Activated T-helper 1 cell treated with anti-CD3 and anti-CD28 coated beads, Interleukin-12 subunit alpha, Interleukin-12 subunit beta, Interleukin-2, Interleukin-4 antibody, amounts not matched to agents 30 ng/mL and 10 ng/mL and 1 ng/mL, durations not matched to agents 14 hours and 24 hours and 36 hours (primary cell): ENCODE measurements around the gene ANXA11. TPM values are rescaled to one million over a fixed set of nuclear protein-coding genes. Genes with fewer than 3 reads are reported as not detected.
"Not testable (repeated sequence)": the region's sequence is repeated elsewhere in the genome, so short reads cannot be mapped to it uniquely, and the experiment has no call there.

Source experiments
- DNase-seq: peaks from one replicate; pipeline ENCODE4 v3.0.0; 2021; ENCODE audit warnings: low spot score
- H3K27ac Mint-ChIP-seq: one replicate; pipeline ENCODE4 v1.8.0; 2021; ENCODE audit warnings: mild to moderate bottlenecking, mixed read lengths
- H3K27me3 Mint-ChIP-seq: one replicate; pipeline ENCODE4 v1.8.0; 2022; ENCODE audit warnings: mild to moderate bottlenecking, moderate library complexity, mixed read lengths; ENCODE audit not compliant: insufficient read depth
- H3K36me3 Mint-ChIP-seq: one replicate; pipeline ENCODE4 v1.8.0; 2021; ENCODE audit warnings: low read depth, mixed read lengths
- H3K4me1 Mint-ChIP-seq: one replicate; pipeline ENCODE4 v1.8.0; 2021; ENCODE audit warnings: low read depth, mixed read lengths
- H3K4me3 Mint-ChIP-seq: one replicate; pipeline ENCODE4 v1.8.0; 2021; ENCODE audit warnings: mild to moderate bottlenecking, moderate library complexity, mixed read lengths
- H3K9me3 Mint-ChIP-seq: one replicate; pipeline ENCODE4 v1.8.0; 2021; ENCODE audit warnings: mixed read lengths
- intact Hi-C: fragments of 100-400 bp; cut with micrococcal nuclease; formaldehyde crosslinking; loops from one replicate; pipeline ENCODE4 v1.15.1; 2024
- total RNA-seq: library from RNA; stranded (reverse); gene quantifications from 2 replicates; pipeline ENCODE4 v1.2.3, GENCODE V29; 2022

Gene ANXA11
- total RNA-seq, 1 donor from 2014 or later, result 216 TPM

GRCh38 chr10:80155696-80156215 is 49.6 kb downstream of the ANXA11 start:
- no peaks in the 10 kb centered on the region for H3K27me3 Mint-ChIP-seq
- H3K36me3 Mint-ChIP-seq, result peaks cover 60% of the 10 kb centered on the region
- H3K4me3 Mint-ChIP-seq, result no peak overlapping the region
- H3K27ac Mint-ChIP-seq, result no peak overlapping the region
- peaks cover 11% of the 10 kb centered on the region for H3K4me1 Mint-ChIP-seq
- intact Hi-C loops, result no loop called here
- no peaks in the 10 kb centered on the region for H3K9me3 Mint-ChIP-seq
- DNase-seq, result no peak

DNA sequence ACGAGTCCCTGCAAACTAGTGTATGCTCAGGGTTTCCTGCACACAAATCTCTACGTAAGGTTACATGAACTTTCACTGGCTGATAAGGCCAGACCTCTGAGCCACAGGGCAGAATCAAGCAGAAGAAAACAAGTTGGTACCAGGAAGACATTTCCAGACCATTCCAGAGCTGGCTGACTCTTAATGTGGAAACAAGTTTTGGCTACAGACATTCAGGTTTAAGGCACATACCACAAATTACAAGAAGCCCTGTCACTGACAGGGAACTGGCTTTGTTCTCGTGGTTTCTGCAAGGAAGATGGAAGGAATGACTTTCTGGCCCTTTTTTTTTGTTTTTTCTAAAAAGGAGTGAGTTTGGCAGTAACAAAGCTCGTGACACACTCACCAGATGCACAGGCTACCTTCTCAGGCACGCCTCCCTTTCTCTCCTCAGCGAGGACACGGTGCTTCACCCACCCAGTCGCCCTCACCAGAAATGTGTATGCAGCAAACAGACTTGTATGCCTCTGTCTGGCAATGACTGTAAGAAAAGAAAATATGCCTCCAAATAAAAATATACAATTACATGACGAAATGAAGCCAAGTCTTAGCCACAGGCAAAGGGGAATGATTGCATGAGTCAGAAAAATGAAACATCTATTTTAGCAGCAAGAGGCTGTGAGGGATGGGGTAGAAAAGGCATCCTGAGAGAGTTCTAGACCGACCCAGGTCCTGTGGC is 50.2 kb downstream of the ANXA11 start:
- no peak for DNase-seq
- Mint-ChIP-seq H3K4me3 (no peak overlapping the region), H3K4me1 (peaks cover 11% of the 10 kb centered on the region), H3K36me3 (peaks cover 62% of the 10 kb centered on the region), H3K9me3 (no peaks in the 10 kb centered on the region), H3K27ac (no peak overlapping the region), H3K27me3 (no peaks in the 10 kb centered on the region)
- intact Hi-C loops, result no loop called here

DNA sequence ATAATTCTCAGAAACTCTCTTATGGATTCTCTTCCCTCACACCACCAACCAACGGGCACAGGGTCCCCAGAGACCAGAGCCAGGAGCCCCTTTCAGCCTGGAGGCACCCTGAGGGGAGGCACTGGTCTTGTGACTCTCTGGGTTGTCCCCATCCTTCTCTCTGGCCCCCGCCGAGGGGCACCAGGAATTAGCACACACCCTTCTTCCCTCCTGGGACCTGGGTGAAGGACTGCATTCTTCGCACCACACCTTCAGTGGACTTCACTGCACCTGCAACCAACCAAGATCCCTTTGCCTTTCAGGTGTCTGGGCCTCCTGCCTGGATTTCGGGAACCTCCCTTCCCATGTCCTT is 50.7 kb downstream of the ANXA11 start:
- Mint-ChIP-seq H3K4me1 (peaks cover 11% of the 10 kb centered on the region), H3K9me3 (no peaks in the 10 kb centered on the region), H3K27me3 (no peaks in the 10 kb centered on the region), H3K4me3 (no peak overlapping the region), H3K27ac (no peak overlapping the region), H3K36me3 (peaks cover 62% of the 10 kb centered on the region)
- intact Hi-C loops, result no loop called here
- DNase-seq, result no peak

DNA sequence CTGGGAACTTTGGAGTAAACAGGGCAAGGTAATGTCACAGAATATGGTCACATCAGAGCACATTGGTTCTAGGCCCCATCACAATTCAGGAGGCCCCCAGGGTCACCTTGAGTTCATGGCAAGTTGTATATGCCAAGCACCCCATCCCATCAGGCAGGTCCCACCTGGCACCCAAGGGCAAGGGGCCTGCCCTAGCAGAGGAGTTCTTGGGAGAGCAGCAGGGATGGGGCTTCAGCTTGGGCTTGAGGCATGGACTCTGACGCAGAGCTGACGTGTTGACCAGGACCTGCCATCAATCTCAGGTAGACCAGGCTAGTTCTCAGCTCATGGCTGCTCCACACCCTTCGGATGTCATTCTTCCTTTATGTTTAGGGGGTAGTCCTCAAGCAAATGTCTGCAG is 51.9 kb downstream of the ANXA11 start:
- no peaks in the 10 kb centered on the region for H3K27me3 Mint-ChIP-seq
- intact Hi-C loops, result no loop called here
- no peak overlapping the region for H3K4me3 Mint-ChIP-seq
- H3K4me1 Mint-ChIP-seq, result peaks cover under 1% of the 10 kb centered on the region
- H3K9me3 Mint-ChIP-seq, result no peaks in the 10 kb centered on the region
- peak overlapping the region; percentile 54 for H3K27ac Mint-ChIP-seq
- no peak for DNase-seq
- H3K36me3 Mint-ChIP-seq, result peaks cover 68% of the 10 kb centered on the region

DNA sequence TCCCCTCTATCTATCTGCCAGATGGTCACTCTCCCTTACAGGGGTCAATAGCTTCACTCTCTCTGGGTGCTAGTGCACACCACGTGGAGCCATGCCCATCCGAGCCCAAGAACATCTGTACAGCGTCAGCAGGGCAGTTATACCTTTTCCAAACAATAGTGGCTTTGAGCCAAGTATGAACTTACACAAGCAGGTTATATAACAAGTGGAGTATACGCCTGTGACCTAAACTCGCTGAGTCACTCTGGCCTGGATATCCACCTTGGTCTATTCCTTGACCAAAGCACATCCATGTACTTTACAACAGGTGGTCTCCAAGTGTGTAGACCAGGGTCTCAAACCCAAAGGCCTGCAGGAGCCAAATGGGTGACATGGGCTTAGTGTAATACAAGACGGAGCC is 52.5 kb downstream of the ANXA11 start:
- DNase-seq, result no peak
- Mint-ChIP-seq H3K4me3 (no peak overlapping the region), H3K27me3 (no peaks in the 10 kb centered on the region), H3K36me3 (peaks cover 62% of the 10 kb centered on the region), H3K27ac (no peak overlapping the region), H3K9me3 (no peaks in the 10 kb centered on the region), H3K4me1 (no peaks in the 10 kb centered on the region)
- intact Hi-C loops, result no loop called here

GRCh38 chr10:80150172-80150571 is 55.2 kb downstream of the ANXA11 start:
- Mint-ChIP-seq H3K9me3 (no peaks in the 10 kb centered on the region), H3K36me3 (peaks cover 40% of the 10 kb centered on the region), H3K27ac (no peak overlapping the region), H3K4me1 (peaks cover 6% of the 10 kb centered on the region), H3K4me3 (no peak overlapping the region), H3K27me3 (no peaks in the 10 kb centered on the region)
- intact Hi-C loops, result no loop called here
- DNase-seq, result no peak

DNA sequence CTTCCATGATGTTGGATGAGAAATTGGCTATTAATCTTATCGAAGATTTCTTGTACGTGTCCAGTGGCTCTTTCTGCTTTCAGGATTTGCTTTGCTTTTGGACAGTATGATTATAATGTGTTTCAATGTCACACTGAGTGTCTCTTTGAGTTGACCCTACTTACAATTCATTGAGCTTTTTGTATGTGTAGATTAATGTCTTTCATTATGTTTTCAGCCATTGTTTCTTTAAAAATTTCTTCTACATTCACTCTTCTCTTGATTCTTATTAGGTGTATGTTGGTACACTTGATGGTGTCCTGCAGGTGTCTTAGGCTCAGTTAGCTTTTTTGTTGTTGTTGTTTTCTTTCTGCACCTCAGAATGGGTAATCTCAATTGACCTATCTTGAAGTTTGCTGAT is 56.2 kb downstream of the ANXA11 start:
- peaks cover 14% of the 10 kb centered on the region for H3K4me1 Mint-ChIP-seq
- intact Hi-C loops, result no loop called here
- H3K4me3 Mint-ChIP-seq, result no peak overlapping the region
- DNase-seq, result no peak
- H3K9me3 Mint-ChIP-seq, result no peaks in the 10 kb centered on the region
- H3K36me3 Mint-ChIP-seq, result peaks cover 33% of the 10 kb centered on the region
- H3K27ac Mint-ChIP-seq, result peak overlapping the region; percentile 35
- no peaks in the 10 kb centered on the region for H3K27me3 Mint-ChIP-seq

DNA sequence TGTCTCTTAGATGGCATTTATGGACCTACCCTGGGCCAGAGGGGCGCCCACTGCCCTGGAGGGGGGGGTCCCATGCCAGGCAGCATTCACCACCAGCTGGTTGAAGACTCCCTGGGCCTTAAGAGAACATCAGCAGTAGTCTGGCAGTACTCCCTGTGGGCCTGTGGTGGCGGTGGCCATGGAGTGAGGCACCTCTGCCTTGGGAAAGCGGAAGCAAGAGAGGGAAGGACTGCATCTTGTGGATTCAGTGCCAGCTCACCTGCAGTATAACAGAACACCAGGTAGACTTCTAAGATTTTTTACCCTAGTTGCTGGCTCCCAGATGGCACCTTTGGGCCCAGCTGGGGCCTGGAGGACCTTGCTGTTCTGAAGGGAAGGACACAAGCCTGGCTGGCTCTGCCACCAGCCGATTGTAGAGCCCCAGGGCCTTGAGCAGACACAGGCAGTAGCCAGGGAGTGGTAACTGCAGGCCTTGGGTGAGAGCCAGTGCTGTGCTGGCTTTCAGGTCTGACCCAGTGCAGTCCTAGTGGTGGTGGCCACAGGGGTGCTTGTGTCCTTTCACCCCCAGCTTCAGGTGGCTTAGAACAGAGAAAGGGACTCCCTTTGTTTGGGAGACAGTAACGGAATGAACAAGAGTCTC is 57.1 kb downstream of the ANXA11 start:
- intact Hi-C loops, result no loop called here
- Mint-ChIP-seq H3K4me3 (no peak overlapping the region), H3K27me3 (no peaks in the 10 kb centered on the region), H3K4me1 (peaks cover 20% of the 10 kb centered on the region), H3K36me3 (peaks cover 29% of the 10 kb centered on the region), H3K9me3 (no peaks in the 10 kb centered on the region), H3K27ac (no peak overlapping the region)
- DNase-seq, result no peak

DNA sequence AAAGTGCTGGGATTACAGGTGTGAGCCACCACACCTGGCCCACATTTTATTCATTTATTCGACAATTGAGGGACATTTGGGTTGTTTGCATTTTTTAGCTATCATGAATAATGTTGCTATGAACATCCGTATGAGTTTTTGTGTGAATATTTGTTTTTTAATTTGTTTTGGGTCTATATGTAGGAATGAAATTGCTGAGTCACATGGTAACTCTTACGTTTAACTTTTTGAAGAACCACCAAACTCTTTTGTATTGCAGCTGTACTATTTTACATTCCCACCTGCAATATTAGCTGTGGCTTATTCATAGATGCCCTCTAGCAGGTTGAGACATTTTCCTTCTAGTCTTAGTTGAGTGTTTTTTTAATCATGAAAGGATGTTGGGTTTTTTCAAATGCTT is 58.4 kb downstream of the ANXA11 start:
- Mint-ChIP-seq H3K27ac (no peak overlapping the region), H3K4me1 (peaks cover 20% of the 10 kb centered on the region), H3K36me3 (peaks cover 25% of the 10 kb centered on the region), H3K27me3 (no peaks in the 10 kb centered on the region), H3K9me3 (no peaks in the 10 kb centered on the region), H3K4me3 (no peak overlapping the region)
- intact Hi-C loops, result no loop called here
- no peak for DNase-seq

DNA sequence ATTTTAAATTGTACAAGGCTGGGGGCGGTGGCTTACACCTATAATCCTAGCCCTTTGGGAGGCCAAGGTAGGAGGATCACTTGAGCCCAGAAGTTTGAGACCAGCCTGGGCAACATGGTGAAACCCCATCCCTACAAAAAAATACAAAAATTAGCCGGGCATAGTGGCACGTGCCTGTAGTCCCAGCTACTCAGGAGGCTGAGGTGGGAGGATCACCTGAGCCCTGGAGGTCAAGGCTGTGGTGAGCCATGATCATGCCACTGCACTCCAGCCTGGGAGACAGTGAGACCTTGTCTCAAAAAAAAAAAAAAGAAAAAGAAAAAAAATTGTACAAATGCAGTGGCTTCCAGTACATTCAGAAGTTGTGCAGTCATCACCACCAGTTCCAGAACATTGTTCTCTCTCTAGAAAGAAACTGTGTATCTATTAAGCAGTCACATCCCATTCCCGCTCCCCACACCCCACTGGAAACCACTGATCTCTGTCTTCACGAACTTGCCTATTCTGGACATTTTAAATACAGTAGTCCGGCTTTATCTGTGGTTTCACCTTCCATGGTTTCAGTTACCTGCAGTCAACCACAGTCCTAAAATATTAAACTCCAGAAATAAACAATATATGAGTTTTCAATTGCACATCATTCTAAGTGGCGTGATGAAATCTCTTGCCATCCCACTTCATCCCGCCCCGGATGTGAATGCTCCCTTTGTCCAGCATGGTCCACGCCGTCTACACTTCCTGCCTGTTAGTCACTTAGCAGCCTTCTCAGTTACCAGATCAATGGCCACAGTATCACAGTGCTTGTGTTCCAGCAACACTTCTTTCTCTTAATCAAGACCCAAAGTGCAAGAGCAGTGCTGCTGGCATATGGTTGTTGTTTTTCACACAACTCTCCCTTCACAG is 59.7 kb downstream of the ANXA11 start:
- peak overlapping the region; percentile 2 for H3K27ac Mint-ChIP-seq
- not testable (repeated sequence) for H3K9me3 Mint-ChIP-seq, H3K27me3 Mint-ChIP-seq, H3K4me3 Mint-ChIP-seq, DNase-seq
- H3K36me3 Mint-ChIP-seq, result peaks cover 17% of the 10 kb centered on the region
- intact Hi-C loops, result loop anchor here (2.0 kb wide), 1 partner anchor 41 kb away; no protein-coding TSS in a partner anchor
- H3K4me1 Mint-ChIP-seq, result peaks cover 20% of the 10 kb centered on the region

DNA sequence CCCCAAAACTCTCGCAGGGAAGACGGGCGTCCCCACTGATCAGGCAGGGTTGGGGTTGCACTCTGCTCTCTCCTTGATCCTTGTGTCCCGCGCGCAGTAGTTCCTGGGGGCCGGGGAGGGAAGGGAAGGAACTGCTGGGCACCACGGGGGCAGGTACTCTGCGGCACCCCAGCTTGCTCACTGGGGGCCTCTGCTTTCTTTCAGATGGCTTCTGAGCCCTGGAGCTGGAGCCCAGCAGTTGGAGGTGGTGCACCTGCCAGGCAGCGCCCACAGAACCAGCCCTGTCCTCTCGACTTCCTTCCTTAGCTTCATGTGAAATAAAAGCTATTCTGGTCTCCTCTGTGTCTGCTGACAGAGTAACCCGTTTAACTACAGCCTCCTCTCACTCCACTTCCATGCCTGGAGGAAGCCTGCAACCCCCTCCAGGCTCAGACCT is 60.6 kb downstream of the ANXA11 start:
- intact Hi-C loops, result loop anchor here (2.0 kb wide), 1 partner anchor 42 kb away; no protein-coding TSS in a partner anchor

DNA sequence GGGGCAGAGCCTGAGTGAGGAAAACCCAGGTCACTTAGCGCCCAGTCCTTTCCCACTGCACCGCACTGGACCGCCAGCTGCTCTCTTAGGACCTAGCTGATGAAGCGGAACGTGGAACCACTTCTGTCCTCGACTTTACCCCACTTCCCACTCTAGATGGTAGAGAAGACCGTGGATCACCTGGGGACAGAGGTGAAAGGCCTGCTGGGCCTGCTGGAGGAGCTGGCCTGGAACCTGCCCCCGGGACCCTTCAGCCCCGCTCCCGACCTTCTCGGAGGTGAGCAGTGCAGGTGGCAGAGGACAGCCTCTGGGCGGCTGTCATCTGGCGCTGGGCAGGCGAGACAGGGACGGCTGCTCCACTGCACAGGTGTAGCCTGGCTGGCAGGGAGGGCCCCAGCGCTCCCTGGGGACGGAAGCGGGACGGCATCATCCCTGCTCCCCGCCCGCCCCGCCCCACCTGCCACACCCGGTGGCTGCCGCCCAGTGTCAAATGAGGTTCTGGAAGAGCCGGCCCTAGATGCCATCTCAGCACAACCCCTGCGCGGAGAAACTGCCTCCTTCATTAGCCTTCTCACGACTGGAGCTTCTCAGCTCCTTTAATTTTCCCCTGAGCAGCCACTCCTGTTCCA is 61.2 kb downstream of the ANXA11 start:
- Mint-ChIP-seq H3K27me3 (no peaks in the 10 kb centered on the region), H3K4me3 (peak overlapping the region; percentile 64), H3K27ac (peak overlapping the region; percentile 52), H3K36me3 (peaks cover 6% of the 10 kb centered on the region), H3K9me3 (no peaks in the 10 kb centered on the region), H3K4me1 (peaks cover 20% of the 10 kb centered on the region)
- intact Hi-C loops, result loop anchor here (2.0 kb wide), 1 partner anchor 43 kb away; no protein-coding TSS in a partner anchor
- DNase-seq, result no peak

More for the DNA sequence above, 60.6 kb downstream of the ANXA11 start:
- Mint-ChIP-seq H3K9me3 (no peaks in the 10 kb centered on the region), H3K27ac (no peak overlapping the region), H3K4me1 (peaks cover 20% of the 10 kb centered on the region), H3K36me3 (peaks cover 11% of the 10 kb centered on the region), H3K4me3 (peak overlapping the region; percentile 60), H3K27me3 (no peaks in the 10 kb centered on the region)
- DNase-seq, result no peak
